Smooth muscle cell (in vitro differentiated cells): ENCODE measurements around the gene ZIC4. TPM values are rescaled to one million over a fixed set of nuclear protein-coding genes. Genes with fewer than 3 reads are reported as not detected.

Source experiments
- DNase-seq: peaks from one replicate; lab custom pipeline; 2025; ENCODE audit not compliant: unreplicated experiment; lab: John Stamatoyannopoulos, UW
- H2AFZ ChIP-seq: fragments of 200-600 bp; sonication (generic); 2 replicates; pipeline ENCODE4 v1.6.0; 2016; ENCODE audit warnings: antibody characterized with exemption, low read depth, mild to moderate bottlenecking
- H3F3A ChIP-seq: fragments of 200-600 bp; sonication (generic); 2 replicates; pipeline ENCODE4 v1.6.0; 2017; ENCODE audit warnings: antibody characterized with exemption, low read depth
- H3K27ac ChIP-seq: fragments of 200-600 bp; sonication (generic); 2 replicates; pipeline ENCODE4 v1.5.1; 2016; ENCODE audit warnings: low read depth, mild to moderate bottlenecking
- H3K27me3 ChIP-seq: fragments of 200-600 bp; sonication (generic); 2 replicates; pipeline ENCODE4 v1.6.1; 2016; ENCODE audit warnings: low read depth, mild to moderate bottlenecking
- H3K36me3 ChIP-seq: fragments of 200-600 bp; sonication (generic); 2 replicates; pipeline ENCODE4 v1.5.1; 2016; ENCODE audit warnings: low read depth
- H3K4me1 ChIP-seq: fragments of 200-600 bp; sonication (generic); 2 replicates; pipeline ENCODE4 v1.5.1; 2016; ENCODE audit warnings: low read depth
- H3K4me2 ChIP-seq: fragments of 200-600 bp; sonication (generic); 2 replicates; pipeline ENCODE4 v1.6.0; 2016; ENCODE audit warnings: mild to moderate bottlenecking
- H3K4me3 ChIP-seq: fragments of 200-600 bp; sonication (generic); 2 replicates; pipeline ENCODE4 v1.5.1; 2016; ENCODE audit warnings: mild to moderate bottlenecking
- H3K79me2 ChIP-seq: fragments of 200-600 bp; sonication (generic); 2 replicates; pipeline ENCODE4 v1.6.0; 2016; ENCODE audit warnings: low read depth, mild to moderate bottlenecking
- H3K9ac ChIP-seq: fragments of 200-600 bp; sonication (generic); 2 replicates; pipeline ENCODE4 v1.6.0; 2016; ENCODE audit warnings: low read depth
- H3K9me3 ChIP-seq: fragments of 200-600 bp; sonication (generic); replicated peaks from 2 replicates; pipeline ENCODE4 v1.5.1; 2016; ENCODE audit warnings: low read depth
- H4K20me1 ChIP-seq: fragments of 200-600 bp; sonication (generic); 2 replicates; pipeline ENCODE4 v1.6.0; 2016; ENCODE audit warnings: low read depth
- WGBS: methylation state at CpG from one replicate; pipeline ENCODE4 v1.1.7; 2016; ENCODE audit warnings: low lambda C conversion rate; 5-methylcytosine and 5-hydroxymethylcytosine counted together
- polyA plus RNA-seq: library from polyadenylated mRNA; unstranded; fragments of >200 nt; fragmentation: Nextera tagmentation; extraction: Ambion mirVana; gene quantifications from 2 replicates; pipeline ENCODE4 v1.2.1, GENCODE V29; 2016
- total RNA-seq: library from RNA; depleted of rRNA; stranded (reverse); fragments of >200 nt; gene quantifications from 2 replicates; pipeline ENCODE4 v1.2.3, GENCODE V29; 2014
- TF ChIP-seq, protein P1 (sequence below): fragments of 200-600 bp; sonication (generic); IDR thresholded peaks from 2 replicates; pipeline ENCODE4 v1.5.1; 2017; ENCODE audit warnings: borderline replicate concordance, mild to moderate bottlenecking, antibody characterized with exemption; ENCODE audit not compliant: insufficient read depth, poor library complexity, severe bottlenecking

The ZIC4 gene
- total and polyA plus RNA-seq, 2 experiments from 2014 or later, result not detected

DNA sequence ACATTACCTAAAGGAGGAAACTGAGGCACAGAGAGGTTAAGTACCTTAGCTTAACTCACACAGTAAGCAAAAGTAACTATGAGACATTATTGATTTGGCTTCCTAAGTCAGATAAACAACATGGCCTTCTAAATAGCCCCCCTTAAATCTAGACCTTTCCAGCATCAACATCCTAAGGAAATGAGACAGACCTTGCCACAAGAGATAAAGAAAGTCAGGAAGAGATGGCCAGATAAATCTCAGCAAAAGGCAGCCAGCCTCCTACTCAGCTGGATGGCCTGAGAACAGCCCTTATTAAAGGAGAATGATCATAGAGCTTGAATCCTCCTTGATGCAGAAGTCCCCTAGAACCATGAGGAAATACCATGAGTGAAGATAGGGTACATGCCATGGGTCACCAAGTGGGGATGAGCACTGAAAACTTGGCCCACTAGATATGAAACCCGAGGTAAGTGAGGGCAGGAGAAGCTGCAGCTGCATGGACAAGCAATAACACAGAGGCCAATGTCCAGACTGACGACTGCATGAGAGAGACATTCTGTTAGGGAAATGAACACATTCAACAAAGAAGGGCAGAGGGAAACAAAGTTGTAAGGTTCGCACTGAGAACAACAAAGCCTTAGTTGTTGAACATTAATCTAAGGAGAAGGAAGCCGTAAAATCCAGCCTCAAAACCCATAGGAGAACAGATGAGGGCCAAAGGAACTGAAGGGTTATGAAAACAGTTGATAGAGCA, 69.6 kb downstream of the ZIC4 start:
- Histone ChIP-seq H3K9me3 (no peaks in the 10 kb centered on the region), H3K27me3 (peaks cover 31% of the 10 kb centered on the region), H3K36me3 (no peaks in the 10 kb centered on the region), H3K9ac (no peak overlapping the region), H3K79me2 (no peaks in the 10 kb centered on the region), H3F3A (no peaks in the 10 kb centered on the region), H3K4me1 (peaks cover 8% of the 10 kb centered on the region), H3K4me2 (no peak overlapping the region), H3K4me3 (no peak overlapping the region), H3K27ac (no peak overlapping the region), H4K20me1 (no peaks in the 10 kb centered on the region), H2AFZ (no peak overlapping the region)
- TF ChIP-seq, protein P1, sequence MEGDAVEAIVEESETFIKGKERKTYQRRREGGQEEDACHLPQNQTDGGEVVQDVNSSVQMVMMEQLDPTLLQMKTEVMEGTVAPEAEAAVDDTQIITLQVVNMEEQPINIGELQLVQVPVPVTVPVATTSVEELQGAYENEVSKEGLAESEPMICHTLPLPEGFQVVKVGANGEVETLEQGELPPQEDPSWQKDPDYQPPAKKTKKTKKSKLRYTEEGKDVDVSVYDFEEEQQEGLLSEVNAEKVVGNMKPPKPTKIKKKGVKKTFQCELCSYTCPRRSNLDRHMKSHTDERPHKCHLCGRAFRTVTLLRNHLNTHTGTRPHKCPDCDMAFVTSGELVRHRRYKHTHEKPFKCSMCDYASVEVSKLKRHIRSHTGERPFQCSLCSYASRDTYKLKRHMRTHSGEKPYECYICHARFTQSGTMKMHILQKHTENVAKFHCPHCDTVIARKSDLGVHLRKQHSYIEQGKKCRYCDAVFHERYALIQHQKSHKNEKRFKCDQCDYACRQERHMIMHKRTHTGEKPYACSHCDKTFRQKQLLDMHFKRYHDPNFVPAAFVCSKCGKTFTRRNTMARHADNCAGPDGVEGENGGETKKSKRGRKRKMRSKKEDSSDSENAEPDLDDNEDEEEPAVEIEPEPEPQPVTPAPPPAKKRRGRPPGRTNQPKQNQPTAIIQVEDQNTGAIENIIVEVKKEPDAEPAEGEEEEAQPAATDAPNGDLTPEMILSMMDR, result no peak
- DNase-seq, result no peak
- WGBS, result 88% methylated on average over 4 of the region's 4 CpGs

Other genes with a start within 250 kb of the ZIC4 start
- not detected in 2 replicates for gene ZIC1, start 2.8 kb upstream of the ZIC4 start, total RNA-seq
- gene ZIC1, start 2.8 kb upstream of the ZIC4 start, polyA plus RNA-seq, result not detected in 2 replicates